Caco-2 (cell line): ENCODE results near the gene PSMB1. TPM values are rescaled to one million over a fixed set of nuclear protein-coding genes. Genes with fewer than 3 reads are reported as not detected.

Experiments used
- BruUV-seq: library from RNA; stranded (reverse); fragments of 400-500 nt; replicated peaks from 2 replicates; lab custom pipeline; 2021; lab: Mats Ljungman, UMichigan
- CTCF ChIA-PET: fragments of 300-600 bp; sonication (Branson Sonifier 250); formaldehyde crosslinking; loops from one replicate; lab custom pipeline; 2022; ENCODE audit warnings: antibody characterized with exemption; lab: Charles Lee
- POLR2A ChIA-PET: fragments of 300-600 bp; sonication (Branson Sonifier 250); formaldehyde crosslinking; loops from one replicate; lab custom pipeline; 2022; ENCODE audit warnings: antibody characterized with exemption; lab: Charles Lee
- DNase-seq, 2 experiments: peaks; one replicate each; pipeline versions ENCODE4 v3.0.0 to v3.0.0-alpha.2; 2020 to 2022
- H3K27me3 ChIP-seq: replicated peaks from 2 replicates; pipeline ENCODE4 v1.6.0; 2011; ENCODE audit warnings: low read length; ENCODE audit not compliant: control insufficient read depth, insufficient read depth
- H3K36me3 ChIP-seq: 2 replicates; pipeline ENCODE4 v1.5.1; 2011; ENCODE audit warnings: low read length; ENCODE audit not compliant: control insufficient read depth, insufficient read depth
- H3K4me1 ChIP-seq: fragments of 250-450 bp; sonication (Bioruptor Pico); 2 replicates; pipeline ENCODE4 v1.5.1; 2020; ENCODE audit warnings: mild to moderate bottlenecking
- H3K4me3 ChIP-seq: 2 replicates; pipeline ENCODE4 v1.5.1; 2011; ENCODE audit warnings: low read depth, mild to moderate bottlenecking, control low read depth, low read length
- H3K9me3 ChIP-seq: fragments of 250-450 bp; sonication (Bioruptor Pico); 2 replicates; pipeline ENCODE4 v1.5.1; 2020; ENCODE audit warnings: mild to moderate bottlenecking, moderate library complexity
- H3K27ac Mint-ChIP-seq: one replicate; pipeline ENCODE4 v1.8.0; 2022; ENCODE audit warnings: mixed read lengths; ENCODE audit not compliant: unreplicated experiment
- H3K27me3 Mint-ChIP-seq: one replicate; pipeline ENCODE4 v1.8.0; 2022; ENCODE audit warnings: mixed read lengths; ENCODE audit not compliant: insufficient read depth, unreplicated experiment
- H3K36me3 Mint-ChIP-seq: one replicate; pipeline ENCODE4 v1.8.0; 2022; ENCODE audit warnings: mild to moderate bottlenecking, mixed read lengths; ENCODE audit not compliant: insufficient read depth, unreplicated experiment
- H3K4me1 Mint-ChIP-seq: one replicate; pipeline ENCODE4 v1.8.0; 2022; ENCODE audit warnings: low read depth, mixed read lengths; ENCODE audit not compliant: unreplicated experiment
- H3K4me3 Mint-ChIP-seq: one replicate; pipeline ENCODE4 v1.8.0; 2022; ENCODE audit warnings: mild to moderate bottlenecking, moderate library complexity, mixed read lengths; ENCODE audit not compliant: unreplicated experiment
- H3K9me3 Mint-ChIP-seq: one replicate; pipeline ENCODE4 v1.8.0; 2022; ENCODE audit warnings: mixed read lengths; ENCODE audit not compliant: unreplicated experiment
- CTCF ChIP-seq, 2 experiments: fragments of 200-600 bp in 1 of 2; IDR thresholded peaks; 1 replicate in 1 of 2; 2 replicates in 1 of 2; pipeline versions ENCODE4 v1.5.1 to v1.8.0; 2011 to 2022; ENCODE audit warnings: antibody characterized with exemption in 1 of 2, control low read depth in 1 of 2, inconsistent platforms in 1 of 2, low read depth in 1 of 2, low read length in 1 of 2, mild to moderate bottlenecking in 1 of 2, moderate library complexity in 1 of 2; ENCODE audit not compliant: insufficient read depth in 1 of 2, severe bottlenecking in 1 of 2, unreplicated experiment in 1 of 2
- intact Hi-C: fragments of 100-400 bp; cut with micrococcal nuclease; formaldehyde crosslinking; loops from one replicate; pipeline ENCODE4 v1.10.0; 2022; ENCODE audit not compliant: unreplicated experiment
- total RNA-seq: library from RNA; stranded (reverse); gene quantifications from 2 replicates; pipeline ENCODE4 v1.2.3, GENCODE V29; 2022

Gene PSMB1
- total RNA-seq, 1 experiment from 2014 or later, result 235 TPM

GRCh38 chr6:170555305-170555704, 2.2 kb upstream of the PSMB1 start:
- H3K9me3 Mint-ChIP-seq, result no peaks in the 10 kb centered on the region
- H3K27ac Mint-ChIP-seq, result no peak overlapping the region
- peaks cover 41% of the 10 kb centered on the region for H3K36me3 Mint-ChIP-seq
- peaks cover 8% of the 10 kb centered on the region for H3K4me1 Mint-ChIP-seq
- no peaks in the 10 kb centered on the region for H3K9me3 ChIP-seq
- no TSS peak for BruUV-seq
- ChIA-PET POLR2A (no interaction called here), CTCF (no interaction called here)
- no peaks in the 10 kb centered on the region for H3K27me3 Mint-ChIP-seq
- peak overlapping the region; percentile 92 for H3K4me3 ChIP-seq
- H3K27me3 ChIP-seq, result no peaks in the 10 kb centered on the region
- H3K4me3 Mint-ChIP-seq, result no peak overlapping the region
- no peak for TF ChIP-seq CTCF (IDR thresholded peaks at IDR 0.05; ENCODE audit: insufficient read depth in 1 of 2, low read depth in 1 of 2, low read length in 1 of 2, severe bottlenecking in 1 of 2, unreplicated experiment in 1 of 2)
- intact Hi-C loops, result no loop called here
- H3K36me3 ChIP-seq, result peaks cover 1% of the 10 kb centered on the region; the same call in 1 of the 2 replicates
- peaks cover 9% of the 10 kb centered on the region for H3K4me1 ChIP-seq
- no peak for DNase-seq

DNA sequence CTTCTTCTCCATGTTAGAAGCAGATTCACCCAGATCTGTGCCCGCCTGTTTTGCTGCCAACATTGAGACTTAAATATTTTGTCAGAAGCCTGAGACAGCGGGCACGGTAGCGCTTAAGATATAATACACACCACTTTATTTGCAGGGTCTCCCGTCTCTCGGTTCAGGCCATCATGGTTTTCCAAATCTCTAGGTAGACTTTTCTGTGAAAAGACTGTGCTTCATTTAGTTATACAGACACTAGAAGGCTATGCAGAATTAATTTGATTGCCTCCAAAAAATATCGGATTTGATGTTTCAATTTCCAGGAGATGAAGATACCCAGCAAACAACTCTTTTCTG, 1.7 kb upstream of the PSMB1 start:
- TSS peak; percentile 52 for BruUV-seq
- peaks cover 9% of the 10 kb centered on the region for H3K4me1 ChIP-seq
- intact Hi-C loops, result loop anchor here (5.0 kb wide), 1 partner anchor 852 kb away; the partner anchor contains the start of genes C6orf120 and WDR27
- no peak overlapping the region for H3K27ac Mint-ChIP-seq
- no peak for TF ChIP-seq CTCF (IDR thresholded peaks at IDR 0.05; ENCODE audit: insufficient read depth in 1 of 2, low read depth in 1 of 2, low read length in 1 of 2, severe bottlenecking in 1 of 2, unreplicated experiment in 1 of 2)
- no peaks in the 10 kb centered on the region for H3K27me3 ChIP-seq
- DNase-seq, result no peak
- no peaks in the 10 kb centered on the region for H3K9me3 Mint-ChIP-seq
- peaks cover 8% of the 10 kb centered on the region for H3K4me1 Mint-ChIP-seq
- ChIA-PET CTCF (no interaction called here), POLR2A (no interaction called here)
- H3K27me3 Mint-ChIP-seq, result no peaks in the 10 kb centered on the region
- H3K4me3 Mint-ChIP-seq, result no peak overlapping the region
- H3K36me3 ChIP-seq, result peaks cover 1% of the 10 kb centered on the region; the same call in 1 of the 2 replicates
- H3K4me3 ChIP-seq, result peak overlapping the region; percentile 92
- H3K36me3 Mint-ChIP-seq, result peaks cover 37% of the 10 kb centered on the region
- no peaks in the 10 kb centered on the region for H3K9me3 ChIP-seq

- no peaks in the 10 kb centered on the region for H3K27me3 Mint-ChIP-seq
- H3K27ac Mint-ChIP-seq, result no peak within 1 kb of the TSS
- intact Hi-C loops, result loop anchor here (5.0 kb wide), 1 partner anchor 852 kb away; the partner anchor contains the start of genes C6orf120 and WDR27
- peaks cover 8% of the 10 kb centered on the region for H3K4me1 Mint-ChIP-seq
- Histone ChIP-seq H3K27me3 (no peaks in the 10 kb centered on the region), H3K36me3 (peaks cover 1% of the 10 kb centered on the region; the same call in 1 of the 2 replicates), H3K4me3 (peak within 1 kb of the TSS; percentile 92), H3K4me1 (peaks cover 9% of the 10 kb centered on the region), H3K9me3 (no peaks in the 10 kb centered on the region)
- BruUV-seq, result no TSS peak
- no peak within 1 kb of the TSS for H3K4me3 Mint-ChIP-seq
- peak; percentile 97 to 98 for DNase-seq
- ChIA-PET CTCF (interaction anchor here (1.0 kb wide), 1 partner anchor 30 kb away, joined by 5 read pairs; the partner anchor contains the start of gene PDCD2), POLR2A (interaction anchor here (1.0 kb wide), 2 partner anchors 30 to 803 kb away, joined by 3 to 6 read pairs; partner anchors contain the start of genes DYNLT2, ERMARD and PDCD2)
- H3K36me3 Mint-ChIP-seq, result peaks cover 41% of the 10 kb centered on the region
- TF ChIP-seq CTCF (IDR thresholded peaks at IDR 0.05; ENCODE audit: insufficient read depth in 1 of 2, low read depth in 1 of 2, low read length in 1 of 2, severe bottlenecking in 1 of 2, unreplicated experiment in 1 of 2), result no peak
- no peaks in the 10 kb centered on the region for H3K9me3 Mint-ChIP-seq
Measured at GRCh38 chr6:170554013-170554795, 1.1 kb upstream of the PSMB1 start, which contains the start of gene TBP. Gene TBP, plus strand, starts transcription at chr6:170554369. Its CDS starts 2,661 bp downstream, at chr6:170557030.
